Vein endothelial cell (primary cell): ENCODE results near the gene DDX50. TPM values are rescaled to one million over a fixed set of nuclear protein-coding genes. Genes with fewer than 3 reads are reported as not detected.

Source experiments
- small RNA-seq: library from RNA; depleted of rRNA; stranded (forward); fragments of <200 nt; gene quantifications from one replicate; pipeline ENCODE3, GENCODE V24; 2012
- total RNA-seq: library from RNA; depleted of rRNA; stranded (reverse); fragments of >200 nt; gene quantifications from 2 replicates; pipeline ENCODE4 v1.2.3, GENCODE V29; 2012

The DDX50 gene
- total RNA-seq: 29.5 and 32.7 TPM in 2 replicates

GRCh38 chr10:68901105-68901927, at the start of gene DDX50:
Gene DDX50 (plus strand): TSS chr10:68901315. CDS start chr10:68901385, 70 bp downstream.

GRCh38 chr10:68955832-68956532, 54.9 kb downstream of the DDX50 start, which contains the start of gene DDX21:
Gene DDX21 (plus strand): TSS chr10:68956170. CDS start chr10:68956226, 56 bp downstream.

GRCh38 chr10:68988530-68989316, 87.6 kb downstream of the DDX50 start, which contains the start of gene KIFBP:
Gene KIFBP (plus strand): TSS chr10:68988803. CDS start chr10:68988833, 30 bp downstream.

Small RNA genes lying within 50 kb of the gene (small RNA-seq; reads per million reads assigned to genes)
- not detected for gene RNU6-571P

Other genes starting within 250 kb of the DDX50 start
- gene CCAR1, start 180.1 kb upstream of the DDX50 start, total RNA-seq: 53.2 and 70.9 TPM in 2 replicates
- gene STOX1, start 73.8 kb upstream of the DDX50 start, total RNA-seq: under 0.01 and 0.10 TPM in 2 replicates
- gene DDX21, start 54.9 kb downstream of the DDX50 start, total RNA-seq: 92.1 and 132 TPM in 2 replicates
- 35.9 and 45.3 TPM in 2 replicates for gene KIFBP, start 87.5 kb downstream of the DDX50 start, total RNA-seq
- gene SRGN, start 186.8 kb downstream of the DDX50 start, total RNA-seq: 765 and 785 TPM in 2 replicates
- 36.6 and 47.8 TPM in 2 replicates for gene VPS26A, start 222.9 kb downstream of the DDX50 start, total RNA-seq